SK-N-DZ (cell line): Measurements from ENCODE around the gene RABEP1.

Source experiments
- DNase-seq: peaks from one replicate; pipeline ENCODE4 v3.0.0-alpha.2; 2015; ENCODE audit warnings: low spot score

Gene RABEP1

DNA sequence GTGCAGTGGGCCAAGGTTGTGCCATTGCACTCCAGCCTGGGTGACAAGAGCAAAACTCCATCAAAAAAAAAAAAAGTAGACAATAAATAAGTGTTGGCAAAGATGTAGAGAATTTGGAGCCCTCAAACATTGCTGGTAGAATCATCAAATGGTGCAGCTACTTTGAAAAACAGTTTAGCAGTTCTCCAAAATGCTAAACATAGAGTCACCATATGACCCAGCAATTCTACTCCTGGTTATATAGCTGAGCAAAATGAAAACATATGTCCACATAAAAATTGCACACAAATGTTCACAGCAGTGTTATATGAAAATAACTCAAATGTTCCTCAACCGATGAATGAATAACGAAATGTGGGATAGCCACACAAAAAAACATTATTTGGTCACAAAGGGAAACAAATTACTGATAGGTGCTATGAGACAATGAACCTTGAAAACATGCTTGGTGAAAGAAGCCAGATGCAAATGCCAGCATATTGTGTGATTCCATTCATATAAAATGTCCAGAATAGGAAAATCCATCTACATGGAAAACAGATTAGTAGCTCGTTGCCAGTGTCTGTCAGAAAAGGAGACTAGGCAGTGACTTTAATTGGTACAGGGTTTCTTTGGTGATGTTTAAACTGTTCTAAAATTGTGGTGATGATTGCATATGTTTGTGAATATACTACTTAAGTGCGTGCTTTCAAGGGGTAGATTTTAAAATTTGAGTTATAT is 12.7 kb upstream of the RABEP1 start:
- no peak for DNase-seq

- no peak for DNase-seq
Measured at GRCh38 chr17:5272322-5272721, 9.8 kb upstream of the RABEP1 start.

DNA sequence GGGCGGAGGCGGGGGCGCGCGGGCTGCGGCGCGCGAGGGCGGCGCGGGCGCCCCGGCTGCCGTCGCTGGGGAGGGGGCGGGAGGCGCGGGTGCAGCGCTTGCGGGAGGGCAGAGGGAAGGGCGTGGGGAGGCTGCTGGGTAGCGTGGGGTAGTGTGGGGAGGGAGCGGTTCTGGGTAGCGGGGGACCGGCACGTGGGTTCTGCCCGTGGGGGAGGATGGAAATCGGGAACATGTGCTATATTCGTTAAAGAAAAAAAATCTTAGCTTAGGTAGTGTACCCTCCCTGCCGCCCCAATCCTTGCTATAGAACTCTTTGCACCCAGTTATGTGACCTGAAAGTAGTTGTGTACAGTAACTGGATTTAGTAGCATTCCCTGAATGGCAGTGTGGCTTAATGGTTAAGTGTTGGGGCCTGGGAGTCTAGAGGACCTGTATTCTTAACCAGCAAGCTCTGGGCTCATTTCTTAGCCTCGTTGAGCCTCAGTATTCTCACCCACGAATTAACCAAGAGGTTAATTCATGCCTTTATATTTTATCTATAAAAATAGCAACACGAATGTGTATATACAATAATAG is 646 bp downstream of the RABEP1 start:
- DNase-seq, result no peak

GRCh38 chr17:5283571-5284315 is 1.7 kb downstream of the RABEP1 start:
- DNase-seq, result no peak

- DNase-seq, result no peak
Measured at GRCh38 chr17:5284681-5285080, 2.6 kb downstream of the RABEP1 start.

DNA sequence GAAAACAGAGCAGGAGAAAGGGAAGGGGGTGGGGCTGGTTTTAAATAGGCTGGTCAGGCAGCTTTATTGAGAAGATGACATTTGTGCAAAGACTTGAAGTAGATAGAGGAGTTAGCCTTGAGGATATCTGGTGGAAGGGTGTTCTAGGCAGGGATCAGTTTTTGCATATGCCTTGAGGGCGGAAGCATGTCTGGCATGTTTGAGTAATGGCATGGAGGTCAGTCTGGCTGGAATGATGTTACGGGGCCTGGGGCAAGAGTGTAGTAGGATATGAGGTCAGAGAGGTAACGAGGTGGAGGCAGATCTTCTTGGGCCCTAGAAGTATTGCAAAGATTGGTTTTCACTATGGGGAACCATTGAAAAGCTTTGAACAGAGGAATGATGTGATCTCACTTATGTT is 4.8 kb downstream of the RABEP1 start:
- no peak for DNase-seq

DNA sequence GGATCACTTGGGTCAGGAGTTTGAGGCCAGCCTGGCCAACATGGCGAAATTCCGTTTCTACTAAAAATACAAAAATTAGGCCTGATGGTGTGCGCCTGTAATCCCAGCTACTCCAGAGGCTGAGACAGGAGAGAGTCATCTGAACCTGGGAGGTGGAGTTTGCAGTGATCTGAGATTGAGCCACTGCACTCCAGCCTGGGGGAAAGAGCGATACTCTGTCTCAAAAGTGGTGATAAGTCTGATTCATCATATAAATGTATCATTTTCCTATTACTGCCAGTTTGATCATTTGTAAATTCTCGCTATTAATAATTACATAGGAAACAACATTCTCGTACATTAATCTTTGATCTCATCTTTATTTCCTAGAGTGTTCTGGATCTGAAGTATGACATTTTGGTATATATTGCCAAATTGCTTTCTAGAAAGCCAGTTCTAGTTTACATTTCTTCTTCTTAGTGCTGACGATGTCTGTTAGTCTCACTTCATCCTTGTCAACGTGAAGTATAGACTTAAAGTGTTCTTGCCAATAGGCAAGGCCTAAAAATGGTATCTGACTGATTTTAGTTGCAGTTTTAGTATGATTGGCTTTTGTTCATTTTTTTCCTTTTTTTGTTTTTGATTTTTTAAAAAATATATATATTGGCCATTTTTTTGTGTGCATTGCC is 9.7 kb downstream of the RABEP1 start:
- DNase-seq, result no peak

GRCh38 chr17:5297245-5297644 is 15.2 kb downstream of the RABEP1 start:
- DNase-seq, result no peak

- DNase-seq, result no peak
Measured at GRCh38 chr17:5299383-5299782, 17.3 kb downstream of the RABEP1 start.

DNA sequence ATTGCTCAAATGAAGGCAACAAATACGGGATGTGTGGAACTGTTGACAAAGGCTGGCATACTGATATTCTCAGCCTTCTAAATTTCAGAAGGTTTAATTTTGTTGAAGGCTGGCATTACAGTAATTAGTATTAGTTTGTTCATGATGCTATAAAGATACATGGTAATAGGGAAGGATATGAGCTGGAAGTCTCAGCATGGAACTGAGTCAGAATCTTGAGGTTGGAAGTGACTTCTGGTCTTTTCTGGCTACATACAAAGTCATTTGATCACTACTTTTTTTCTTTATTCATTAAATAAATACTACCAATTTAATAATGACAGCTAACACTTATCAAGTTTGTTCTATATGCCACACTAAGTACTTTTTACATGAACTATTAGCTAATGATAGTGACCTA is 22.6 kb downstream of the RABEP1 start:
- no peak for DNase-seq

GRCh38 chr17:5309851-5310250 is 27.8 kb downstream of the RABEP1 start:
- DNase-seq, result no peak

GRCh38 chr17:5325851-5326250 is 43.8 kb downstream of the RABEP1 start:
- no peak for DNase-seq

DNA sequence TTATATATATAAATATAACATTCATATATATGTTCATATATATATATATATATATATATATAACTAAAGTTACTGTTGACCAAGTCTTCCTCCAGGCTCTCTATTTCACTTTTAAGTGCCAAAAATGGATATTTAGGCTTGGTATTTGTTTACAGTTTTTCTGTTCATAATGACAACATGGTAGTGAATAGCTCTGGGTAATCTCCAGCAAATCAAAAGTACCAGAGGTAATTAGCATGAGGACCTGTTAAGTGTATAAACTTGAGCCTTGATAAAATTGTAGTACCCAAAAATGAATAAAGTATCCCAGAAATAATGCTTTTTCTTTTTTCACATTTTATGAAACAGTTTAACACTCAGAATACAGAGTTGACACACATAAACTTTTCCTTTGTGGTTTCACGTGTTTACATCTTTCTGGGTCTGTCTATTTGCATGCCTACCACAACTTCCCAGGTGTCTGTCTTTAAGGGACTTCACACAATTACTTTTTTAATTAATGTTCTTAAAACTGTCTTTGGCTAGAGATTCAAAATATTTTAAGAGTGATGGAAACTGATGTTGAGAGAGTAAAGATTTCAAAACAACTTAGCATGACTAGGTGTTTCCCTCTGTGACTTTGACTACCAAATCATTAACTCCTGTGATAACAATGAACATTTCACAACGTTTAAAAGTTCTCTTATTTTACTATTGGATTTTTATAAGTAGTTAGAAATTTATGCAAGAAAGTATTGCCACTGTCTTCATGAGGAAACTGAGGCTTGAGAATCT is 47.9 kb downstream of the RABEP1 start:
- DNase-seq, result no peak

GRCh38 chr17:5330981-5331380 is 48.9 kb downstream of the RABEP1 start:
- DNase-seq, result no peak

GRCh38 chr17:5331506-5331905 is 49.4 kb downstream of the RABEP1 start:
- no peak for DNase-seq

DNA sequence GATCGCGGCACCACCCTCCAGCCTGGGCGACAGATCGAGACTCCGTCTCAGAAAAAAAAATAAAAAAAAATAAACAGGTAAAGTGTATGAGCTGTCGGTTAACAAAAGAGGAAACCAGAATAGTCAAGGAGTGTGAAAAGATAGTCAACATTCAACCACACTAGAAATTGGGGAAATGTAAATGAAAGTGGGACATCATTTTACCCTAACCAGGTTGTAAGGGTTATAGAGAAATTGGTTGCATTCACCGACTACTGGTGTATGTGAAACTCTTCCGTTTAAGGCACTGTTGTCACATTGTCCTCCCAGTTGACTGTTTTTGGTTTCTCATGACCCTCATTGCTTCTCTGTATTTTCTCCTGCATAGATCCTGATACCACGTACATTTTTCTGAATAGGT is 62.8 kb downstream of the RABEP1 start:
- no peak for DNase-seq

- DNase-seq, result no peak
Measured at GRCh38 chr17:5352681-5353289, 70.7 kb downstream of the RABEP1 start.

GRCh38 chr17:5354310-5354709 is 72.2 kb downstream of the RABEP1 start:
- DNase-seq, result no peak

DNA sequence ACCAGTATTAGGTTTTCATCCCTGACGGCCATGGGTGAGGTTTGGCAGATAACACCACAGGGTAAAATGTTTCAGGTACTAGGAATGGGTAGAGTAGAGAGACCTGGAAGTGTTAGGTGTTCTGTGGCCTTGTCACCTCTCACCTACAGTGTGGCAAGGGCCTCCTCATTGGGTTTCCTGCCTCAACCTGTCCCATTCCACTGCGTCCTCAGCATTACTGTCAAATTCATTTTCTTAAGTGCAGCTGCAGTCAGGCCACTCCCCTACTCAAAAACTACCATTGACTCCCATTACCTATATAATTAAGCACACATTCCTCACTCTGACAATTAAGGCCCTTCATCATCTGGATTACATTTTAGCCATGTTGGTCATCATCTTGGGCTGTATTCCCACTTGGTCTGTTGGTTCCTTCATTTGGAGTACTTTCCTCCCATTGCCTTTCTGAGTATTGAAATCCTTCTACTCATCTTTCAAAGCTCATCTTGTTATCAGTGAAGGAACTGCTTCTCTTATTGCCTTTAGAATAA is 72.9 kb downstream of the RABEP1 start:
- DNase-seq, result no peak

GRCh38 chr17:5355421-5356129 is 73.5 kb downstream of the RABEP1 start:
- no peak for DNase-seq
